H9 (cell line): ENCODE data around the gene FNDC3B. TPM values are rescaled to one million over a fixed set of nuclear protein-coding genes. Genes with fewer than 3 reads are reported as not detected.

Experiments used
- DNase-seq: peaks from one replicate; pipeline ENCODE4 v3.0.0-alpha.2; 2017
- H2AFZ ChIP-seq: one replicate; pipeline ENCODE4 v1.6.1; 2013; ENCODE audit warnings: mild to moderate bottlenecking, low read length, control low read depth, moderate library complexity
- H2AK5ac ChIP-seq: 2 replicates; pipeline ENCODE4 v1.6.1; 2013; ENCODE audit warnings: low read length, control low read depth, mixed read lengths; ENCODE audit not compliant: insufficient read length
- H2BK120ac ChIP-seq: one replicate; pipeline ENCODE4 v1.6.1; 2013; ENCODE audit warnings: low read depth, mild to moderate bottlenecking, low read length, control low read depth, inconsistent platforms; ENCODE audit not compliant: poor library complexity, severe bottlenecking
- H2BK12ac ChIP-seq: 2 replicates; pipeline ENCODE4 v1.6.1; 2013; ENCODE audit warnings: low read length, control low read depth, mixed read lengths, low read depth; ENCODE audit not compliant: insufficient read length
- H2BK15ac ChIP-seq: 2 replicates; pipeline ENCODE4 v1.6.1; 2013; ENCODE audit warnings: low read depth, low read length, control low read depth
- H2BK20ac ChIP-seq: one replicate; pipeline ENCODE4 v1.6.1; 2013; ENCODE audit warnings: low read depth, mild to moderate bottlenecking, low read length, control low read depth, inconsistent platforms; ENCODE audit not compliant: poor library complexity, severe bottlenecking
- H2BK5ac ChIP-seq: 2 replicates; pipeline ENCODE4 v1.6.1; 2013; ENCODE audit warnings: low read length, control low read depth, mixed read lengths; ENCODE audit not compliant: insufficient read length
- H3K14ac ChIP-seq: 2 replicates; pipeline ENCODE4 v1.6.1; 2013; ENCODE audit warnings: low read length, control low read depth; ENCODE audit not compliant: insufficient read depth
- H3K18ac ChIP-seq: 2 replicates; pipeline ENCODE4 v1.6.1; 2013; ENCODE audit warnings: low read depth, mild to moderate bottlenecking, mixed read lengths, low read length, control low read depth; ENCODE audit not compliant: insufficient read length
- H3K23ac ChIP-seq: 2 replicates; pipeline ENCODE4 v1.6.1; 2013; ENCODE audit warnings: low read length, control low read depth, mixed read lengths, low read depth; ENCODE audit not compliant: insufficient read length
- H3K23me2 ChIP-seq: 2 replicates; pipeline ENCODE4 v1.6.1; 2013; ENCODE audit warnings: low read depth, mild to moderate bottlenecking, mixed read lengths, low read length, control low read depth; ENCODE audit not compliant: insufficient read length, poor library complexity, severe bottlenecking
- H3K27ac ChIP-seq: 2 replicates; pipeline ENCODE4 v1.5.1; 2013; ENCODE audit warnings: low read length, control low read depth, mixed read lengths, low read depth; ENCODE audit not compliant: insufficient read length
- H3K27me3 ChIP-seq: 2 replicates; pipeline ENCODE4 v1.6.1; 2013; ENCODE audit warnings: low read length, control low read depth, inconsistent platforms; ENCODE audit not compliant: insufficient read depth
- H3K4ac ChIP-seq: 2 replicates; pipeline ENCODE4 v1.6.1; 2013; ENCODE audit warnings: low read depth, mild to moderate bottlenecking, control low read depth, inconsistent platforms, low read length, moderate library complexity
- H3K4me1 ChIP-seq: 2 replicates; pipeline ENCODE4 v1.6.1; 2013; ENCODE audit warnings: low read length, control low read depth, inconsistent platforms; ENCODE audit not compliant: insufficient read depth
- H3K4me2 ChIP-seq: 2 replicates; pipeline ENCODE4 v1.6.1; 2013; ENCODE audit warnings: low read length, control low read depth, mixed read lengths; ENCODE audit not compliant: insufficient read length, insufficient read depth
- H3K56ac ChIP-seq: 2 replicates; pipeline ENCODE4 v1.6.1; 2013; ENCODE audit warnings: low read depth, mild to moderate bottlenecking, mixed read lengths, low read length, control low read depth; ENCODE audit not compliant: insufficient read length
- H3K79me1 ChIP-seq: 2 replicates; pipeline ENCODE4 v1.6.1; 2013; ENCODE audit warnings: low read depth, mild to moderate bottlenecking, moderate library complexity, low read length, control low read depth, inconsistent platforms; ENCODE audit not compliant: insufficient read depth, poor library complexity, severe bottlenecking
- H3K79me2 ChIP-seq: 2 replicates; pipeline ENCODE4 v1.6.1; 2013; ENCODE audit warnings: low read length, control low read depth, inconsistent platforms; ENCODE audit not compliant: insufficient read depth
- H3K9ac ChIP-seq: 2 replicates; pipeline ENCODE4 v1.6.1; 2013; ENCODE audit warnings: low read length, control low read depth, mixed read lengths; ENCODE audit not compliant: insufficient read length; ENCODE audit errors: extremely low read depth
- H3K9me3 ChIP-seq: one replicate; pipeline ENCODE4 v1.6.1; 2013; ENCODE audit warnings: low read depth, low read length, inconsistent platforms; ENCODE audit not compliant: control insufficient read depth
- H3T11ph ChIP-seq: one replicate; pipeline ENCODE4 v1.6.1; 2013; ENCODE audit warnings: mild to moderate bottlenecking, low read length, control low read depth, inconsistent platforms
- H4K20me1 ChIP-seq: one replicate; pipeline ENCODE4 v1.6.1; 2013; ENCODE audit not compliant: control insufficient read depth, insufficient read length, insufficient read depth
- H4K5ac ChIP-seq: 2 replicates; pipeline ENCODE4 v1.6.1; 2013; ENCODE audit warnings: low read depth, mild to moderate bottlenecking, mixed read lengths, low read length, control low read depth; ENCODE audit not compliant: insufficient read length
- H4K8ac ChIP-seq: replicated peaks from 2 replicates; pipeline ENCODE4 v1.6.1; 2013; ENCODE audit warnings: low read length, control low read depth, mixed read lengths, low read depth; ENCODE audit not compliant: insufficient read length
- H4K91ac ChIP-seq: 2 replicates; pipeline ENCODE4 v1.6.1; 2013; ENCODE audit warnings: low read depth, mild to moderate bottlenecking, moderate library complexity, mixed read lengths, low read length, control low read depth; ENCODE audit not compliant: insufficient read length
- H3K27ac Mint-ChIP-seq, 3 experiments: 2 replicates in 2 of 3; 3 replicates in 1 of 3; pipeline ENCODE4 v1.8.0; 2020 to 2021; ENCODE audit warnings: mixed read lengths in 3 of 3, mild to moderate bottlenecking in 1 of 3, moderate library complexity in 1 of 3
- H3K27me3 Mint-ChIP-seq: 2 replicates; pipeline ENCODE4 v1.8.0; 2021; ENCODE audit warnings: low read depth, mild to moderate bottlenecking, moderate library complexity, mixed read lengths
- H3K36me3 Mint-ChIP-seq, 3 experiments: 2 replicates in 2 of 3; 3 replicates in 1 of 3; pipeline ENCODE4 v1.8.0; 2020 to 2021; ENCODE audit warnings: low read depth in 3 of 3, mixed read lengths in 3 of 3; ENCODE audit not compliant: insufficient read depth in 1 of 3
- H3K4me1 Mint-ChIP-seq, 2 experiments: 2 replicates each; pipeline ENCODE4 v1.8.0; 2020; ENCODE audit warnings: mixed read lengths in 2 of 2
- H3K4me3 Mint-ChIP-seq, 2 experiments: 2 replicates in 1 of 2; 3 replicates in 1 of 2; pipeline ENCODE4 v1.8.0; 2020 to 2021; ENCODE audit warnings: mild to moderate bottlenecking in 2 of 2, mixed read lengths in 2 of 2, moderate library complexity in 1 of 2
- H3K9me3 Mint-ChIP-seq, 2 experiments: 2 replicates in 1 of 2; 3 replicates in 1 of 2; pipeline ENCODE4 v1.8.0; 2020; ENCODE audit warnings: mild to moderate bottlenecking in 2 of 2, mixed read lengths in 2 of 2, moderate library complexity in 1 of 2
- CTCF ChIP-seq: fragments of 200-600 bp; sonication (generic); conservative IDR thresholded peaks from 3 replicates; pipeline ENCODE4 v1.8.0; 2021; ENCODE audit warnings: antibody characterized with exemption, mild to moderate bottlenecking
- WGBS: extraction: QIAGEN DNeasy Blood & Tissue Kit; methylation state at CpG from one replicate; pipeline ENCODE4 v1.1.7; 2013; ENCODE audit warnings: missing lambda C conversion rate, low lambda C conversion rate, mixed read lengths; ENCODE audit not compliant: insufficient read length; ENCODE audit errors: extremely low coverage; 5-methylcytosine and 5-hydroxymethylcytosine counted together
- total RNA-seq: library from RNA; stranded (reverse); gene quantifications from 2 replicates; pipeline ENCODE4 v1.2.1, GENCODE V29; 2021

The FNDC3B gene
- total RNA-seq, 1 experiment from 2014 or later: 43.8 TPM

GRCh38 chr3:172359231-172359630, 319.9 kb downstream of the FNDC3B start:
- Histone ChIP-seq H3K56ac (no peak overlapping the region), H3K79me2 (no peaks in the 10 kb centered on the region), H3K23me2 (no peaks in the 10 kb centered on the region), H2BK15ac (no peak overlapping the region), H2AK5ac (no peak overlapping the region), H2BK5ac (no peak overlapping the region), H4K8ac (no peak overlapping the region), H3K23ac (no peak overlapping the region), H4K91ac (no peak overlapping the region), H2BK12ac (no peak overlapping the region), H2BK120ac (no peak overlapping the region), H3K79me1 (no peaks in the 10 kb centered on the region), H2BK20ac (no peak overlapping the region), H3K4me1 (no peaks in the 10 kb centered on the region), H3T11ph (no peak overlapping the region), H3K4ac (no peak overlapping the region), H3K27me3 (no peaks in the 10 kb centered on the region), H2AFZ (no peak overlapping the region), H3K9me3 (no peaks in the 10 kb centered on the region), H3K27ac (no peak overlapping the region), H3K9ac (no peak overlapping the region), H3K18ac (no peak overlapping the region), H4K20me1 (no peaks in the 10 kb centered on the region), H3K14ac (no peak overlapping the region), H4K5ac (no peak overlapping the region), H3K4me2 (no peak overlapping the region)
- TF ChIP-seq CTCF: no peak; the same call in 2 of the 3 replicates
- Mint-ChIP-seq H3K4me1 (peaks cover 6 to 7% of the 10 kb centered on the region in 2 experiments), H3K4me3 (no peak overlapping the region), H3K27me3 (no peaks in the 10 kb centered on the region), H3K27ac (no peak overlapping the region), H3K36me3 (peaks cover 24 to 26% (median 26%) of the 10 kb centered on the region in 3 experiments), H3K9me3 (no peaks in the 10 kb centered on the region)
- no CpG with 5 or more reads among the region's 1 CpG for WGBS
- no peak for DNase-seq
